IPS-18c (cell line): ENCODE measurements around the gene BRF1.

Source experiments
- H3K4me3 ChIP-seq: 2 replicates; pipeline ENCODE4 v1.7.0; 2013; ENCODE audit warnings: low read depth, mild to moderate bottlenecking, low read length, moderate library complexity; ENCODE audit not compliant: insufficient read depth
- H3K9me3 ChIP-seq: one replicate; pipeline ENCODE4 v1.6.1; 2013; ENCODE audit warnings: mild to moderate bottlenecking, low read length, moderate library complexity; ENCODE audit not compliant: control insufficient read depth, insufficient read depth

BRF1 gene

GRCh38 chr14:105324080-105324778 is 23.4 kb upstream of the BRF1 start:
- H3K9me3 ChIP-seq: no peaks in the 10 kb centered on the region
- H3K4me3 ChIP-seq: no peak overlapping the region

GRCh38 chr14:105323663-105324062 is 22.9 kb upstream of the BRF1 start:
- H3K4me3 ChIP-seq: no peak overlapping the region
- no peaks in the 10 kb centered on the region for H3K9me3 ChIP-seq

GRCh38 chr14:105322791-105323556 is 22.2 kb upstream of the BRF1 start:
- no peak overlapping the region for H3K4me3 ChIP-seq
- no peaks in the 10 kb centered on the region for H3K9me3 ChIP-seq

GRCh38 chr14:105317546-105317945 is 16.7 kb upstream of the BRF1 start:
- no peaks in the 10 kb centered on the region for H3K9me3 ChIP-seq

GRCh38 chr14:105316968-105317510 is 16.2 kb upstream of the BRF1 start:
- no peaks in the 10 kb centered on the region for H3K9me3 ChIP-seq
- no peak overlapping the region for H3K4me3 ChIP-seq

More at GRCh38 chr14:105317546-105317945, 16.7 kb upstream of the BRF1 start:
- H3K4me3 ChIP-seq: no peak overlapping the region

GRCh38 chr14:105316577-105316941 is 15.8 kb upstream of the BRF1 start:
- Histone ChIP-seq H3K9me3 (no peaks in the 10 kb centered on the region), H3K4me3 (no peak overlapping the region)

GRCh38 chr14:105315941-105316576 is 15.3 kb upstream of the BRF1 start:
- Histone ChIP-seq H3K9me3 (no peaks in the 10 kb centered on the region), H3K4me3 (peak overlapping the region; percentile 69)

GRCh38 chr14:105315211-105315721 is 14.5 kb upstream of the BRF1 start:
- Histone ChIP-seq H3K4me3 (peak overlapping the region; percentile 69), H3K9me3 (no peaks in the 10 kb centered on the region)

- H3K9me3 ChIP-seq: no peaks in the 10 kb centered on the region
- H3K4me3 ChIP-seq: peak within 1 kb of the TSS; percentile 69
Measured at GRCh38 chr14:105314287-105315200, 13.7 kb upstream of the BRF1 start, which contains the start of gene PACS2. Gene PACS2 (plus strand): TSS chr14:105314748. CDS start chr14:105314919, 171 bp downstream.

- Histone ChIP-seq H3K4me3 (peak overlapping the region; percentile 50), H3K9me3 (no peaks in the 10 kb centered on the region)
Measured at GRCh38 chr14:105313381-105314286, 12.8 kb upstream of the BRF1 start.

GRCh38 chr14:105312973-105313372 is 12.2 kb upstream of the BRF1 start:
- no peak overlapping the region for H3K4me3 ChIP-seq
- no peaks in the 10 kb centered on the region for H3K9me3 ChIP-seq

- peaks cover 3% of the 10 kb centered on the region for H3K9me3 ChIP-seq
- no peak overlapping the region for H3K4me3 ChIP-seq
Measured at GRCh38 chr14:105311838-105312237, 11.0 kb upstream of the BRF1 start.

GRCh38 chr14:105309371-105309770 is 8.6 kb upstream of the BRF1 start:
- Histone ChIP-seq H3K9me3 (peaks cover 3% of the 10 kb centered on the region), H3K4me3 (no peak overlapping the region)

- H3K9me3 ChIP-seq: peaks cover 3% of the 10 kb centered on the region
- no peak overlapping the region; the same call in 1 of the 2 replicates for H3K4me3 ChIP-seq
Measured at GRCh38 chr14:105307052-105307727, 6.4 kb upstream of the BRF1 start.

GRCh38 chr14:105305791-105306190 is 5.0 kb upstream of the BRF1 start:
- H3K4me3 ChIP-seq: no peak overlapping the region
- H3K9me3 ChIP-seq: peaks cover 3% of the 10 kb centered on the region
